ENCODE data around the gene KCNB1.

The KCNB1 gene

DNA sequence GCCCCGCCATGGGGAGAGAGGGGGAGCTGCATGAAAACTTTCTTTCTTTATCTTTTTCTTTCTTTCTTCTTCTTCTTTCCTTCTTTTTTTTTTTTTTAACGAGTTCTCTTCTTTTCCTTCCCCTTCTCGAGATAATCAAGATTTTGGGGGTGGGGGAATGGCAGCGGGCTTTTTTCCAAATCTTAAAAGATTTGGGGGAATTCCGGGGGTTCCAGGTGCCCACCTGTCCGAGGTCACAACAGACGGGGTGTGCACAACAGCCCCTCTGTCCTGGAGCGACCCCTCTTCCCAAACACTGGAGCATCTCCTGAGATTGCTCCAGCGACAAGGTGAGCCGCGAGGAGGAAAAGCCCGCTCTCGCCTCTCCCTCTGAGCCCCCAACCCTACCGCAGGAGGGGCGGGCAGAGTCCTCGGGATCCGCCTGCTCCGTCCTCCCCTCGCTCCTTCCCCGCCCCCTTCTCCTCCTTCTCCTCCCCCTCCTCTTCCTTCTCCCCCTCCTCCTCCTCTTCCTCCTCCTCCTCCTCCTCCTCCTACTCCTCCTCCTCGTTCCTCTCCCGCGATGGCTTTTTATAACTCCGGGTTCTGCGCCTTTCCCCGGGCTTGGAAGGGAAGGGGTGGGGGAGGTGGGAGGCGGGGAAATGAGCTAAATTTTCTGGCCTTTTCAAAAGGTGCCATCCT lies 689 bp upstream of the KCNB1 start:
- DNase-seq (ENCODE audit: low spot score) = no peak
- no peak for TF ChIP-seq CTCF (IDR thresholded peaks at IDR 0.05; ENCODE audit: borderline replicate concordance, control extremely low read depth, extremely low read depth, insufficient read depth, missing control alignments)
- in situ Hi-C loops (cut with MboI; ENCODE audit: low sequenced_read_pairs, unreplicated experiment) = no loop called here

GRCh38 chr20:49482173-49482572 lies 295 bp downstream of the KCNB1 start:
- in situ Hi-C loops (cut with MboI; ENCODE audit: low sequenced_read_pairs, unreplicated experiment) = no loop called here
- no peak for TF ChIP-seq CTCF (IDR thresholded peaks at IDR 0.05; ENCODE audit: borderline replicate concordance, control extremely low read depth, extremely low read depth, insufficient read depth, missing control alignments)
- DNase-seq (ENCODE audit: low spot score) = no peak

GRCh38 chr20:49481116-49481515 lies 1.4 kb downstream of the KCNB1 start:
- DNase-seq (ENCODE audit: low spot score) = no peak
- no peak for TF ChIP-seq CTCF (IDR thresholded peaks at IDR 0.05; ENCODE audit: borderline replicate concordance, control extremely low read depth, extremely low read depth, insufficient read depth, missing control alignments)
- in situ Hi-C loops (cut with MboI; ENCODE audit: low sequenced_read_pairs, unreplicated experiment) = no loop called here

DNA sequence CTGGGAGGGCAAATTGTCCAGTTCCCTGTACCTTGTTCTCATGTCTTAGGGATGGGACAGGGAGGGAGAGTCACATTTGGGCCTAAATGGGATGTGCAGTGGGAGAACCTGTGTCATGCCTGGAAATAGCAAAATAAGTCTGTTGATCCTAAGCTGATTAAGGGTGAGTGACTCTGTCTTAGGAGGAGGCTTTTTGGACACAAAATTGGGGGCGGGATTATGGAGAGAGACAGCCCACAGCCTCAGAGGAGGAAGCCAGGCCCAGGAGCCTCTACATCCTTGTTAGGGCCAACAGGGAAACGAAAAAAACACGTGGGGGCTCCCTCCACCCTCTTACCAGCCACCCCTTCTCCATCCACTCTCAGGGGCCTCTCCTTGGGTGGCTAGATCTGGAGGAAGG lies 2.2 kb downstream of the KCNB1 start:
- no peak for DNase-seq (ENCODE audit: low spot score)
- TF ChIP-seq CTCF (IDR thresholded peaks at IDR 0.05; ENCODE audit: borderline replicate concordance, control extremely low read depth, extremely low read depth, insufficient read depth, missing control alignments) = no peak
- in situ Hi-C loops (cut with MboI; ENCODE audit: low sequenced_read_pairs, unreplicated experiment) = no loop called here

GRCh38 chr20:49479785-49480184 lies 2.7 kb downstream of the KCNB1 start:
- in situ Hi-C loops (cut with MboI; ENCODE audit: low sequenced_read_pairs, unreplicated experiment) = no loop called here
- DNase-seq (ENCODE audit: low spot score) = no peak
- TF ChIP-seq CTCF (IDR thresholded peaks at IDR 0.05; ENCODE audit: borderline replicate concordance, control extremely low read depth, extremely low read depth, insufficient read depth, missing control alignments) = no peak

- DNase-seq (ENCODE audit: low spot score) = no peak
- in situ Hi-C loops (cut with MboI; ENCODE audit: low sequenced_read_pairs, unreplicated experiment) = no loop called here
- TF ChIP-seq CTCF (IDR thresholded peaks at IDR 0.05; ENCODE audit: borderline replicate concordance, control extremely low read depth, extremely low read depth, insufficient read depth, missing control alignments) = no peak
Measured at GRCh38 chr20:49478754-49479689, 3.4 kb downstream of the KCNB1 start.

All from GM13976 (cell line).